PC-3 (cell line): ENCODE data around the gene WDR33. TPM values are rescaled to one million over a fixed set of nuclear protein-coding genes. Genes with fewer than 3 reads are reported as not detected.

Experiments
- ATAC-seq: fragments of 200-7000 bp; cut with Tn5 transposase; 2 replicates; pipeline ENCODE4 v1.9.1; 2020; ENCODE audit warnings: mild to moderate bottlenecking, moderate library complexity
- Bru-seq: library from RNA; stranded (reverse); fragments of 400-500 nt; gene quantifications from one replicate; lab custom pipeline; 2021; lab: Mats Ljungman, UMichigan
- BruChase-seq, 2 experiments: library from RNA; stranded (reverse); fragments of 400-500 nt; gene quantifications; one replicate each; lab custom pipeline; 2021; lab: Mats Ljungman, UMichigan
- BruUV-seq: library from RNA; stranded (reverse); fragments of 400-500 nt; replicated peaks from 2 replicates; lab custom pipeline; 2021; lab: Mats Ljungman, UMichigan
- CTCF ChIA-PET: fragments of 300-600 bp; sonication (Branson Sonifier 250); formaldehyde crosslinking; loops from one replicate; lab custom pipeline; 2022; ENCODE audit warnings: antibody characterized with exemption; lab: Charles Lee
- POLR2A ChIA-PET: fragments of 300-600 bp; sonication (Branson Sonifier 250); formaldehyde crosslinking; loops from one replicate; lab custom pipeline; 2022; ENCODE audit warnings: antibody characterized with exemption; ENCODE audit not compliant: unreplicated experiment; lab: Charles Lee
- DNase-seq: peaks from one replicate; pipeline ENCODE4 v3.0.0-alpha.2; 2015
- H2AFZ ChIP-seq: fragments of 300-600 bp; sonication (generic); 2 replicates; pipeline ENCODE4 v1.6.0; 2016; ENCODE audit warnings: antibody characterized with exemption, low read length
- H3F3A ChIP-seq: fragments of 300-600 bp; sonication (generic); one replicate; pipeline ENCODE4 v1.6.0; 2017; ENCODE audit warnings: antibody characterized with exemption, low read length, control low read depth, mild to moderate bottlenecking; ENCODE audit not compliant: unreplicated experiment
- H3K27ac ChIP-seq: fragments of 300-600 bp; sonication (generic); 2 replicates; pipeline ENCODE4 v1.5.1; 2016; ENCODE audit warnings: mild to moderate bottlenecking, low read length
- H3K27me3 ChIP-seq: fragments of 300-600 bp; sonication (generic); 2 replicates; pipeline ENCODE4 v1.6.1; 2016; ENCODE audit warnings: low read length, mixed read lengths
- H3K36me3 ChIP-seq: fragments of 300-600 bp; sonication (generic); 2 replicates; pipeline ENCODE4 v1.6.1; 2016; ENCODE audit warnings: low read depth, mixed run types, low read length, mixed read lengths
- H3K4me1 ChIP-seq: fragments of 300-600 bp; sonication (generic); 2 replicates; pipeline ENCODE4 v1.5.1; 2016; ENCODE audit warnings: low read length; ENCODE audit not compliant: insufficient read depth
- H3K4me2 ChIP-seq: fragments of 300-600 bp; sonication (generic); 2 replicates; pipeline ENCODE4 v1.6.0; 2016; ENCODE audit warnings: low read length
- H3K4me3 ChIP-seq: fragments of 300-600 bp; sonication (generic); 2 replicates; pipeline ENCODE4 v1.5.1; 2016; ENCODE audit warnings: mild to moderate bottlenecking, low read length, mixed read lengths
- H3K79me2 ChIP-seq: fragments of 300-600 bp; sonication (generic); 2 replicates; pipeline ENCODE4 v1.6.1; 2017; ENCODE audit warnings: low read length, mixed read lengths
- H3K9ac ChIP-seq: fragments of 300-600 bp; sonication (generic); 2 replicates; pipeline ENCODE4 v1.6.0; 2016; ENCODE audit warnings: mild to moderate bottlenecking, low read length
- H3K9me2 ChIP-seq: fragments of 300-600 bp; sonication (generic); replicated peaks from 2 replicates; pipeline ENCODE4 v1.6.1; 2016; ENCODE audit warnings: mixed run types, low read length, mixed read lengths
- H3K9me3 ChIP-seq: fragments of 300-600 bp; sonication (generic); 2 replicates; pipeline ENCODE4 v1.6.1; 2016; ENCODE audit warnings: low read length, mixed read lengths
- H4K20me1 ChIP-seq: fragments of 300-600 bp; sonication (generic); 2 replicates; pipeline ENCODE4 v1.6.1; 2016; ENCODE audit warnings: low read length, mixed read lengths
- CTCF ChIP-seq: fragments of 300-600 bp; sonication (generic); conservative IDR thresholded peaks from 2 replicates; pipeline ENCODE4 v1.5.1; 2017; ENCODE audit warnings: antibody characterized with exemption, low read depth, mild to moderate bottlenecking, low read length
- EZH2 ChIP-seq: fragments of 300-600 bp; sonication (generic); IDR thresholded peaks from one replicate; pipeline ENCODE4 v1.6.1; 2017; ENCODE audit warnings: antibody characterized with exemption, mild to moderate bottlenecking, low read length; ENCODE audit not compliant: unreplicated experiment
- EZH2phosphoT487 ChIP-seq: fragments of 300-600 bp; sonication (generic); IDR thresholded peaks from 2 replicates; pipeline ENCODE4 v1.6.1; 2018; ENCODE audit warnings: mild to moderate bottlenecking, antibody characterized with exemption, low read length, borderline replicate concordance
- intact Hi-C: fragments of 100-400 bp; cut with micrococcal nuclease; formaldehyde crosslinking; loops from 2 replicates; pipeline ENCODE4 v1.9.0; 2023
- long read RNA-seq: library from polyadenylated mRNA; unstranded; transcript quantifications from one replicate; pipeline ENCODE4 v2.0.0, GENCODE V29; 2021; ENCODE audit not compliant: unreplicated experiment
- total RNA-seq: library from RNA; depleted of rRNA; stranded (reverse); fragments of >200 nt; gene quantifications from 2 replicates; pipeline ENCODE4 v1.2.3, GENCODE V29; 2014; rRNA removed

Gene WDR33
- 31.4 and 31.7 TPM in 2 replicates for total RNA-seq
- Bru-seq, nascent RNA, result percentile 90 among the genes with signal in this experiment
- BruChase-seq, experiment 1, labeled RNA remaining after a 6-hour chase, result percentile 89 among the genes with signal in this experiment
- BruChase-seq, experiment 2, labeled RNA remaining after a 2-hour chase, result percentile 93 among the genes with signal in this experiment
- long read RNA-seq, full-length matches to known transcripts, result 50 of 134 reads
- long read RNA-seq, partial matches to known transcripts, result 21 of 134 reads
- long read RNA-seq, other reads (novel, unspliced or antisense), result 63 of 134 reads

- peak within 1 kb of the TSS; percentile 95 for H3K9ac ChIP-seq
- H3K4me3 ChIP-seq, result peak within 1 kb of the TSS; percentile 86
- TF ChIP-seq CTCF, result peak; percentile 27; the same call in 1 of the 2 replicates
- no peak for TF ChIP-seq EZH2phosphoT487
- H4K20me1 ChIP-seq, result peaks cover 37% of the 10 kb centered on the region
- CTCF ChIA-PET, result no interaction called here
- no peaks in the 10 kb centered on the region for H3F3A ChIP-seq
- no peaks in the 10 kb centered on the region for H3K27me3 ChIP-seq
- POLR2A ChIA-PET, result interaction anchor here (0.7 kb wide), 1 partner anchor 109 kb away, joined by 3 read pairs; no protein-coding TSS in a partner anchor
- H2AFZ ChIP-seq, result peak within 1 kb of the TSS; percentile 89
- peak; percentile 95 for ATAC-seq
- no peaks in the 10 kb centered on the region for H3K9me3 ChIP-seq
- no peaks in the 10 kb centered on the region for H3K9me2 ChIP-seq
- TSS peak; percentile 62 for BruUV-seq
- H3K27ac ChIP-seq, result peak within 1 kb of the TSS; percentile 61
- H3K4me2 ChIP-seq, result peak within 1 kb of the TSS; percentile 84
- peaks cover 50% of the 10 kb centered on the region for H3K79me2 ChIP-seq
- H3K36me3 ChIP-seq, result no peaks in the 10 kb centered on the region
- intact Hi-C loops, result loop anchor here (5.0 kb wide), 1 partner anchor 216 kb away; the partner anchor contains the start of gene SAP130
- peak; percentile 93 for DNase-seq
- peaks cover 20% of the 10 kb centered on the region for H3K4me1 ChIP-seq
Observed at GRCh38 chr2:127810619-127811396, at the start of gene WDR33. Gene WDR33, minus strand, starts transcription at chr2:127811171. Its CDS starts 40,190 bp downstream, at chr2:127770981.

- intact Hi-C loops, result no loop called here
- DNase-seq (no peak), ATAC-seq (no peak)
- H4K20me1 ChIP-seq, result 0 out of 2 replicates have a peak, but pooled peaks cover 5% of the 10 kb centered on the region
- H3K9ac ChIP-seq, result no peak overlapping the region
- ChIA-PET POLR2A (no interaction called here), CTCF (no interaction called here)
- no peak overlapping the region for H3K27ac ChIP-seq
- H3K36me3 ChIP-seq, result peaks cover 21% of the 10 kb centered on the region
- peaks cover 14% of the 10 kb centered on the region for H3K4me1 ChIP-seq
- H3K27me3 ChIP-seq, result no peaks in the 10 kb centered on the region
- peaks cover 28% of the 10 kb centered on the region for H3K79me2 ChIP-seq
- no peak overlapping the region for H3K4me2 ChIP-seq
- TF ChIP-seq EZH2phosphoT487 (no peak), EZH2 (no peak), CTCF (no peak)
- no peak overlapping the region for H2AFZ ChIP-seq
- no peaks in the 10 kb centered on the region for H3K9me2 ChIP-seq
- no peak overlapping the region for H3K4me3 ChIP-seq
- peaks cover 9% of the 10 kb centered on the region for H3F3A ChIP-seq
- no peaks in the 10 kb centered on the region for H3K9me3 ChIP-seq
- BruUV-seq, result no TSS peak
Observed at GRCh38 chr2:127860130-127860529, 49.2 kb upstream of the WDR33 start.
